ENCODE results near the gene SSBP3.

SSBP3 gene

GRCh38 chr1:54329312-54330003, 76.7 kb downstream of the SSBP3 start:
- DNase-seq (ENCODE audit: low read depth in 3 of 3): no peak

- no peak for DNase-seq (ENCODE audit: low read depth in 3 of 3)
These were observed 78.0 kb downstream of the SSBP3 start for GRCh38 chr1:54328066-54328636.

GRCh38 chr1:54327386-54328065, 78.7 kb downstream of the SSBP3 start:
- no peak for DNase-seq (ENCODE audit: low read depth in 3 of 3)

- no peak for DNase-seq (ENCODE audit: low read depth in 3 of 3)
These were observed 79.4 kb downstream of the SSBP3 start for GRCh38 chr1:54326543-54327385.

- DNase-seq (ENCODE audit: low read depth in 3 of 3): no peak
These were observed 80.3 kb downstream of the SSBP3 start for GRCh38 chr1:54325703-54326461.

GRCh38 chr1:54325284-54325683, 80.9 kb downstream of the SSBP3 start:
- no peak for DNase-seq (ENCODE audit: low read depth in 3 of 3)

- DNase-seq (ENCODE audit: low read depth in 3 of 3): no peak
These were observed 81.7 kb downstream of the SSBP3 start for GRCh38 chr1:54324251-54325140.

GRCh38 chr1:54323921-54324250, 82.3 kb downstream of the SSBP3 start:
- DNase-seq (ENCODE audit: low read depth in 3 of 3): no peak

- DNase-seq (ENCODE audit: low read depth in 3 of 3): no peak
These were observed 82.9 kb downstream of the SSBP3 start for GRCh38 chr1:54323324-54323739.

GRCh38 chr1:54318246-54318814, 87.9 kb downstream of the SSBP3 start:
- DNase-seq (ENCODE audit: low read depth in 3 of 3): no peak

GRCh38 chr1:54317084-54317483, 89.1 kb downstream of the SSBP3 start:
- no peak for DNase-seq (ENCODE audit: low read depth in 3 of 3)

GRCh38 chr1:54315099-54315498, 91.1 kb downstream of the SSBP3 start:
- DNase-seq (ENCODE audit: low read depth in 3 of 3): no peak

GRCh38 chr1:54314696-54315095, 91.5 kb downstream of the SSBP3 start:
- DNase-seq (ENCODE audit: low read depth in 3 of 3): no peak

GRCh38 chr1:54312796-54313316, 93.3 kb downstream of the SSBP3 start:
- DNase-seq (ENCODE audit: low read depth in 3 of 3): no peak

- no peak for DNase-seq (ENCODE audit: low read depth in 3 of 3)
These were observed 94.7 kb downstream of the SSBP3 start for GRCh38 chr1:54311506-54311905.

GRCh38 chr1:54310439-54311328, 95.5 kb downstream of the SSBP3 start:
- peak in 1 of 3 experiments; percentile 22 for DNase-seq (ENCODE audit: low read depth in 3 of 3)

- no peak for DNase-seq (ENCODE audit: low read depth in 3 of 3)
These were observed 96.4 kb downstream of the SSBP3 start for GRCh38 chr1:54309631-54310366.

- DNase-seq (ENCODE audit: low read depth in 3 of 3): no peak
These were observed 98.9 kb downstream of the SSBP3 start for GRCh38 chr1:54307305-54307704.

All from stimulated activated CD4-positive, alpha-beta T cell treated with anti-CD3 and anti-CD28 coated beads, TNF-alpha, amount 100 ng/mL, for 24 hours (primary cell).